ENCODE data around the gene EHMT1.

DNA sequence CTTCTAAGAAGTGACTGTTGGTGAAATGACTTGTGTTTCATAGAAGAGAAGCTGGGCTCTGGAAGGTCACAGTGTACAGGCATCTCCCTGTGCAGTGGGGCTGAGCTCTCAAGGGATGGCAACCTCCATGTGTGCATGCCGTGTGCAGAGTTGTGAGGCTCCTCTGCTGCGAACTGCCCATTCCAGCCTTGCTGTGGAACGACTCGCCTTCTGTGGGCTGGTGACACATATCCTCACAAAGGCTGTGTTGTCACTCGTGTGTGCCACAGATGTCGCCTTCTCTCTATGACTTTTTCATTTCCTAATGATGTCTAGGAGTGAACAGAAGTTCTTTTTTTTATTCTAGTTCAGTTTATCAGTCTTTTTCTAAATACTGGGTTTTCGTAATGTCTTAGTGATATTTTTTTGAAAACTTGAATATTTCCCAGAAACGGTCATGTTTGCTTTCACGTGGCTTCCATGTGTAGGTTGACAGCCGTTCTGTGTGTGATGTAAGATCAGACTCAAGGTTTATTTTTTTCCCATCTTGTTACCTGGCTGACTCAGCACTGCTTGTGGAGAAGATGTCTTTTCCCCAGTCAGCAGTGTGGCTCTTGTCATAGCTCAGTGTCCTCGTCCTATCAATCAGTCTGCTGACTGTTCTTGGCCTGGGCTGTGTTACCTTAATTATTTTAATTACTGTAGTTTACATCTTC lies 201.5 kb downstream of the EHMT1 start:
- TF ChIP-seq, protein P1, sequence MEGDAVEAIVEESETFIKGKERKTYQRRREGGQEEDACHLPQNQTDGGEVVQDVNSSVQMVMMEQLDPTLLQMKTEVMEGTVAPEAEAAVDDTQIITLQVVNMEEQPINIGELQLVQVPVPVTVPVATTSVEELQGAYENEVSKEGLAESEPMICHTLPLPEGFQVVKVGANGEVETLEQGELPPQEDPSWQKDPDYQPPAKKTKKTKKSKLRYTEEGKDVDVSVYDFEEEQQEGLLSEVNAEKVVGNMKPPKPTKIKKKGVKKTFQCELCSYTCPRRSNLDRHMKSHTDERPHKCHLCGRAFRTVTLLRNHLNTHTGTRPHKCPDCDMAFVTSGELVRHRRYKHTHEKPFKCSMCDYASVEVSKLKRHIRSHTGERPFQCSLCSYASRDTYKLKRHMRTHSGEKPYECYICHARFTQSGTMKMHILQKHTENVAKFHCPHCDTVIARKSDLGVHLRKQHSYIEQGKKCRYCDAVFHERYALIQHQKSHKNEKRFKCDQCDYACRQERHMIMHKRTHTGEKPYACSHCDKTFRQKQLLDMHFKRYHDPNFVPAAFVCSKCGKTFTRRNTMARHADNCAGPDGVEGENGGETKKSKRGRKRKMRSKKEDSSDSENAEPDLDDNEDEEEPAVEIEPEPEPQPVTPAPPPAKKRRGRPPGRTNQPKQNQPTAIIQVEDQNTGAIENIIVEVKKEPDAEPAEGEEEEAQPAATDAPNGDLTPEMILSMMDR (IDR thresholded peaks at IDR 0.05): no peak
- TF ChIP-seq POLR2A (IDR thresholded peaks at IDR 0.05) (no peak), EP300 (IDR thresholded peaks at IDR 0.05) (no peak)
